IMR-90 (cell line): Measurements from ENCODE around the gene NEK6. TPM values are rescaled to one million over a fixed set of nuclear protein-coding genes. Genes with fewer than 3 reads are reported as not detected.

Source experiments
- ATAC-seq: fragments of 200-7000 bp; cut with Tn5 transposase; 2 replicates; pipeline ENCODE4 v1.9.1; 2020; ENCODE audit warnings: low read depth, mild to moderate bottlenecking, moderate library complexity
- BruUV-seq: library from RNA; stranded (reverse); fragments of 400-500 nt; replicated peaks from 2 replicates; lab custom pipeline; 2021; lab: Mats Ljungman, UMichigan
- CTCF ChIA-PET: fragments of 300-600 bp; formaldehyde crosslinking; extraction: SDS; loops from one replicate; lab custom pipeline; 2021; ENCODE audit warnings: antibody characterized with exemption; lab: Yijun Ruan, JAX
- POLR2A ChIA-PET: fragments of 300-600 bp; sonication (Branson Sonifier 250); formaldehyde crosslinking; loops from one replicate; lab custom pipeline; 2022; ENCODE audit warnings: antibody characterized with exemption; ENCODE audit not compliant: unreplicated experiment; lab: Charles Lee
- DNase-seq: peaks from one replicate; pipeline ENCODE4 v3.0.0; 2013
- H2AFZ ChIP-seq: replicated peaks from 2 replicates; pipeline ENCODE3; 2013; ENCODE audit warnings: low read length, mild to moderate bottlenecking; ENCODE audit not compliant: poor library complexity
- H2AK5ac ChIP-seq: 2 replicates; pipeline ENCODE4 v1.6.1; 2013; ENCODE audit warnings: low read depth, low read length, inconsistent platforms
- H2AK9ac ChIP-seq: replicated peaks from 2 replicates; pipeline ENCODE3; 2013; ENCODE audit warnings: mild to moderate bottlenecking, low read depth, low read length, moderate library complexity; ENCODE audit not compliant: poor library complexity
- H2BK120ac ChIP-seq: 2 replicates; pipeline ENCODE4 v1.6.1; 2013; ENCODE audit warnings: low read depth, low read length, inconsistent platforms
- H2BK15ac ChIP-seq: 3 replicates; pipeline ENCODE4 v1.6.1; 2013; ENCODE audit warnings: low read depth, low read length, inconsistent platforms
- H2BK20ac ChIP-seq: 2 replicates; pipeline ENCODE4 v1.6.1; 2013; ENCODE audit warnings: low read depth, mild to moderate bottlenecking, inconsistent platforms, low read length, moderate library complexity
- H2BK5ac ChIP-seq: 2 replicates; pipeline ENCODE4 v1.6.1; 2013; ENCODE audit warnings: mild to moderate bottlenecking, low read depth, low read length, inconsistent platforms; ENCODE audit not compliant: poor library complexity, severe bottlenecking
- H3K14ac ChIP-seq: replicated peaks from 2 replicates; pipeline ENCODE4 v1.6.1; 2013; ENCODE audit warnings: low read depth, low read length, inconsistent platforms
- H3K18ac ChIP-seq: 2 replicates; pipeline ENCODE4 v1.6.1; 2013; ENCODE audit warnings: low read depth, low read length, control low read depth
- H3K23ac ChIP-seq: 2 replicates; pipeline ENCODE4 v1.6.1; 2013; ENCODE audit warnings: low read depth, low read length, inconsistent platforms
- H3K27ac ChIP-seq: 2 replicates; pipeline ENCODE4 v1.5.1; 2013; ENCODE audit warnings: mild to moderate bottlenecking, control low read depth, low read length; ENCODE audit not compliant: insufficient read depth
- H3K27me3 ChIP-seq: 2 replicates; pipeline ENCODE4 v1.6.1; 2013; ENCODE audit warnings: low read length; ENCODE audit not compliant: control insufficient read depth, insufficient read depth
- H3K36me3 ChIP-seq: 2 replicates; pipeline ENCODE4 v1.6.1; 2013; ENCODE audit warnings: low read length, mixed read lengths; ENCODE audit not compliant: control insufficient read depth, insufficient read depth
- H3K4ac ChIP-seq: 2 replicates; pipeline ENCODE4 v1.6.1; 2013; ENCODE audit warnings: low read depth, low read length, inconsistent platforms
- H3K4me1 ChIP-seq: 2 replicates; pipeline ENCODE4 v1.6.1; 2013; ENCODE audit warnings: low read length, mixed read lengths; ENCODE audit not compliant: control insufficient read depth, insufficient read depth
- H3K4me2 ChIP-seq: 2 replicates; pipeline ENCODE4 v1.6.1; 2013; ENCODE audit warnings: low read depth, mild to moderate bottlenecking, control low read depth, low read length, moderate library complexity
- H3K4me3 ChIP-seq: 2 replicates; pipeline ENCODE4 v1.5.1; 2013; ENCODE audit warnings: low read depth, mild to moderate bottlenecking, control low read depth, low read length, moderate library complexity; ENCODE audit not compliant: insufficient read depth
- H3K56ac ChIP-seq: 2 replicates; pipeline ENCODE4 v1.6.1; 2013; ENCODE audit warnings: low read length, inconsistent platforms; ENCODE audit not compliant: insufficient read depth; ENCODE audit errors: extremely low read depth
- H3K79me1 ChIP-seq, 2 experiments: 2 replicates each; pipeline ENCODE4 v1.6.1; 2013; ENCODE audit warnings: low read length in 2 of 2, inconsistent platforms in 1 of 2, low read depth in 1 of 2
- H3K9ac ChIP-seq: 2 replicates; pipeline ENCODE4 v1.6.1; 2013; ENCODE audit warnings: low read depth, low read length, control low read depth
- H3K9me1 ChIP-seq: 2 replicates; pipeline ENCODE4 v1.6.1; 2013; ENCODE audit warnings: low read length, inconsistent platforms; ENCODE audit not compliant: insufficient read depth
- H3K9me3 ChIP-seq: 2 replicates; pipeline ENCODE4 v1.6.1; 2013; ENCODE audit warnings: low read length; ENCODE audit not compliant: control insufficient read depth, insufficient read depth
- H4K20me1 ChIP-seq: 2 replicates; pipeline ENCODE4 v1.6.1; 2013; ENCODE audit warnings: low read length, inconsistent platforms; ENCODE audit not compliant: insufficient read depth
- H4K5ac ChIP-seq: 2 replicates; pipeline ENCODE4 v1.6.1; 2013; ENCODE audit warnings: mild to moderate bottlenecking, low read depth, low read length, control low read depth
- H4K8ac ChIP-seq, 2 experiments: 2 replicates each; pipeline ENCODE4 v1.6.1; 2013; ENCODE audit warnings: low read depth in 2 of 2, low read length in 2 of 2, control low read depth in 1 of 2, inconsistent platforms in 1 of 2
- H4K91ac ChIP-seq: 2 replicates; pipeline ENCODE4 v1.6.1; 2013; ENCODE audit warnings: low read depth, low read length, inconsistent platforms; ENCODE audit not compliant: insufficient read depth
- CHD1 ChIP-seq: IDR thresholded peaks from 2 replicates; pipeline ENCODE4 v1.6.1; 2012; ENCODE audit warnings: low read depth, low read length, improper control_type of control experiment
- RFX5 ChIP-seq: IDR thresholded peaks from 2 replicates; pipeline ENCODE4 v1.8.0; 2012; ENCODE audit warnings: low read depth, mild to moderate bottlenecking, low read length, moderate library complexity
- WGBS, 2 experiments: methylation state at CpG; one replicate each; pipeline versions ENCODE4 v1.1.5 to v1.1.7; 2013; ENCODE audit warnings: missing lambda C conversion rate in 2 of 2; ENCODE audit not compliant: insufficient read length in 1 of 2; ENCODE audit errors: extremely low coverage in 2 of 2; 5-methylcytosine and 5-hydroxymethylcytosine counted together
- dilution Hi-C: fragments of 300-500 bp; cut with HindIII; formaldehyde crosslinking; loops from one replicate; pipeline ENCODE4 v1.14.3; 2018; ENCODE audit warnings: low sequenced_read_pairs; ENCODE audit not compliant: unreplicated experiment
- in situ Hi-C: fragments of 300-500 bp; cut with MboI; formaldehyde crosslinking; loops from 3 replicates; pipeline ENCODE4 v1.14.3; 2019; ENCODE audit warnings: low sequenced_read_pairs, inconsistent platforms, mixed read lengths
- intact Hi-C: fragments of 100-400 bp; cut with micrococcal nuclease; formaldehyde crosslinking; loops from 2 replicates; pipeline ENCODE4 v1.10.0; 2022
- polyA plus RNA-seq, 3 experiments: library from polyadenylated mRNA; depleted of rRNA; stranded (reverse); fragments of >200 nt; gene quantifications; 2 replicates each; pipeline ENCODE4 v1.2.3, GENCODE V29; 2012; ENCODE audit warnings: low replicate concordance in 1 of 3
- total RNA-seq: library from RNA; depleted of rRNA; stranded (reverse); fragments of >200 nt; gene quantifications from 2 replicates; pipeline ENCODE4 v1.2.3, GENCODE V29; 2012
- TF ChIP-seq, protein P1 (sequence below): fragments of 150-350 bp; IDR thresholded peaks from 2 replicates; pipeline ENCODE4 v1.6.1; 2017; ENCODE audit warnings: mild to moderate bottlenecking, antibody characterized with exemption, low read length, low read depth
- TF ChIP-seq, protein P2 (sequence below): conservative IDR thresholded peaks from 2 replicates; pipeline ENCODE4 v1.5.1; 2012; ENCODE audit warnings: mild to moderate bottlenecking, low read depth, low read length, improper control_type of control experiment

Gene NEK6
- total and polyA plus RNA-seq, 2 of the 4 experiments (the other 2 are of a cell fraction), result 79.9 to 112 TPM

DNA sequence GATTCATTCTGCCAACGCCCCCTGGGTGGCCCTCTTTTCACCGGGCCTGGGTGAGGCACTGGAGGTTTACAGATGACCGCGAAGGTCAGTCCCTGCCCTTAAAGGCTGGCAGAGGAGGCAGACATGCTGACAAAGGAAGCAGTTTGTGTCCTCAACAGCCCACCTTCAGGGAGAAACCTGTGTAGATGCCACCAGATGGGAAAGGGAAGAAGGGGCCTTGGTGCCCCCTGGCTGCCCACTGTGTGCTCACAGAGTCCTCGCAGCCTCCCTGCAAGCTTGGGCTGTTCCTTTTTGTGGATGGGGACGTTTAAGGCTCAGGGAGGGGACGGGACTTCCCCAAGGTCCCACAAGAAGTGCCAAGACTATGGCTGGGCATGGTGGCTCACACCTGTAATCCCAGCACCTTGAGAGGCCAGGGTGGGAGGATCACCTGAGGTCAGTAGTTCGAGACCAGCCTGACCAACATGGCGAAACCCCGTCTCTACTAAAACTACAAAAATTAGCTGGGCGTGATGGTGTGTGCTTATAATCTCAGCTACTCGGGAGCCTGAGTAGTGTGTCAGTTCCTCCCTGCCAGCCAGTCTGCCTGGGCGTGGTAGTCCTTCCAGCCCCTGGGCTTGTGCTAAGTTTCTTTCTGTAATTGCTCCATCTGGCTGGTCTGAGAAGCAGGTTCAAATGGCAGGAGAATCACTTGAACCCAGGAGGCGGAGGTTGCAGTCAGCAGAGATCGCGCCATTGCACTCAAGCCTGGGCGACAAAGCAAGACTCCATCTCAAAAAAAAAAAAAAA, 36.2 kb downstream of the NEK6 start:
- H4K5ac ChIP-seq, result peak overlapping the region; percentile 33; the same call in 1 of the 2 replicates
- peak overlapping the region; percentile 27; the same call in 1 of the 2 replicates for H3K18ac ChIP-seq
- in situ Hi-C loops, result no loop called here
- peak overlapping the region; percentile 11; the same call in 1 of the 3 replicates for H2BK15ac ChIP-seq
- no peaks in the 10 kb centered on the region for H3K9me3 ChIP-seq
- no peaks in the 10 kb centered on the region for H3K27me3 ChIP-seq
- H2AK9ac ChIP-seq, result peak overlapping the region; percentile 68
- H3K36me3 ChIP-seq, result peaks cover 55% of the 10 kb centered on the region
- H3K9ac ChIP-seq, result no peak overlapping the region
- H3K27ac ChIP-seq, result peak overlapping the region; percentile 36; the same call in 1 of the 2 replicates
- TF ChIP-seq, protein P1, sequence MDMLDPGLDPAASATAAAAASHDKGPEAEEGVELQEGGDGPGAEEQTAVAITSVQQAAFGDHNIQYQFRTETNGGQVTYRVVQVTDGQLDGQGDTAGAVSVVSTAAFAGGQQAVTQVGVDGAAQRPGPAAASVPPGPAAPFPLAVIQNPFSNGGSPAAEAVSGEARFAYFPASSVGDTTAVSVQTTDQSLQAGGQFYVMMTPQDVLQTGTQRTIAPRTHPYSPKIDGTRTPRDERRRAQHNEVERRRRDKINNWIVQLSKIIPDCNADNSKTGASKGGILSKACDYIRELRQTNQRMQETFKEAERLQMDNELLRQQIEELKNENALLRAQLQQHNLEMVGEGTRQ, result no peak
- TF ChIP-seq RFX5 (no peak), CHD1 (no peak)
- TF ChIP-seq, protein P2, sequence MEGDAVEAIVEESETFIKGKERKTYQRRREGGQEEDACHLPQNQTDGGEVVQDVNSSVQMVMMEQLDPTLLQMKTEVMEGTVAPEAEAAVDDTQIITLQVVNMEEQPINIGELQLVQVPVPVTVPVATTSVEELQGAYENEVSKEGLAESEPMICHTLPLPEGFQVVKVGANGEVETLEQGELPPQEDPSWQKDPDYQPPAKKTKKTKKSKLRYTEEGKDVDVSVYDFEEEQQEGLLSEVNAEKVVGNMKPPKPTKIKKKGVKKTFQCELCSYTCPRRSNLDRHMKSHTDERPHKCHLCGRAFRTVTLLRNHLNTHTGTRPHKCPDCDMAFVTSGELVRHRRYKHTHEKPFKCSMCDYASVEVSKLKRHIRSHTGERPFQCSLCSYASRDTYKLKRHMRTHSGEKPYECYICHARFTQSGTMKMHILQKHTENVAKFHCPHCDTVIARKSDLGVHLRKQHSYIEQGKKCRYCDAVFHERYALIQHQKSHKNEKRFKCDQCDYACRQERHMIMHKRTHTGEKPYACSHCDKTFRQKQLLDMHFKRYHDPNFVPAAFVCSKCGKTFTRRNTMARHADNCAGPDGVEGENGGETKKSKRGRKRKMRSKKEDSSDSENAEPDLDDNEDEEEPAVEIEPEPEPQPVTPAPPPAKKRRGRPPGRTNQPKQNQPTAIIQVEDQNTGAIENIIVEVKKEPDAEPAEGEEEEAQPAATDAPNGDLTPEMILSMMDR, result no peak
- H2BK20ac ChIP-seq, result peak overlapping the region; percentile 41; the same call in 1 of the 2 replicates
- no peak overlapping the region for H3K4me2 ChIP-seq
- peaks cover 79% of the 10 kb centered on the region for H3K4me1 ChIP-seq
- CTCF ChIA-PET, result no interaction called here
- dilution Hi-C loops, result no loop called here
- peak overlapping the region; percentile 39 for H3K14ac ChIP-seq
- H3K23ac ChIP-seq, result no peak overlapping the region
- peak overlapping the region; percentile 26 for H3K4ac ChIP-seq
- H4K20me1 ChIP-seq, result peaks cover 46% of the 10 kb centered on the region
- no peak overlapping the region for H3K56ac ChIP-seq
- ATAC-seq (no peak), DNase-seq (no peak)
- POLR2A ChIA-PET, result no interaction called here
- H4K91ac ChIP-seq, result peak overlapping the region; percentile 57
- peak overlapping the region; percentile 20; the same call in 1 of the 2 replicates for H2BK120ac ChIP-seq
- no peak overlapping the region for H2AFZ ChIP-seq
- H3K79me1 ChIP-seq, result peaks cover 54 to 98% of the 10 kb centered on the region in 2 experiments
- H2AK5ac ChIP-seq, result peak overlapping the region; percentile 98; the same call in 1 of the 2 replicates
- no TSS peak for BruUV-seq
- intact Hi-C loops, result no loop called here
- H2BK5ac ChIP-seq, result peak overlapping the region; percentile 15
- H3K4me3 ChIP-seq, result no peak overlapping the region
- WGBS, 2 experiments, result 94% methylated on average over 3 of the region's 17 CpGs; no CpG with 5 or more reads in 1 of the 2 experiments
- peaks cover 58% of the 10 kb centered on the region for H3K9me1 ChIP-seq
- peak overlapping the region in 1 of 2 experiments; percentile 58; a peak in 1 of 4 replicates for H4K8ac ChIP-seq
